MCF 10A (cell line): Measurements from ENCODE around the gene MLX. TPM values are rescaled to one million over a fixed set of nuclear protein-coding genes. Genes with fewer than 3 reads are reported as not detected.

ENCODE experiments used
- BruUV-seq: library from RNA; stranded (reverse); fragments of 400-500 nt; replicated peaks from 2 replicates; lab custom pipeline; 2021; lab: Mats Ljungman, UMichigan
- CTCF ChIA-PET: fragments of 300-600 bp; sonication (Branson Sonifier 250); formaldehyde crosslinking; extraction: SDS; loops from one replicate; lab custom pipeline; 2021; ENCODE audit warnings: antibody characterized with exemption, inconsistent platforms; lab: Yijun Ruan, JAX
- POLR2A ChIA-PET: fragments of 300-600, 350-650 bp; sonication (Branson Sonifier 250); formaldehyde crosslinking; extraction: SDS; loops from one replicate; lab custom pipeline; 2020; ENCODE audit warnings: antibody characterized with exemption, inconsistent platforms; lab: Yijun Ruan, JAX
- DNase-seq: peaks from one replicate; pipeline ENCODE4 v3.0.0-alpha.2; 2018; ENCODE audit not compliant: unreplicated experiment
- H3K27ac Mint-ChIP-seq: one replicate; pipeline ENCODE4 v1.8.0; 2022; ENCODE audit warnings: mild to moderate bottlenecking, low read depth, mixed read lengths; ENCODE audit not compliant: unreplicated experiment
- H3K27me3 Mint-ChIP-seq: one replicate; pipeline ENCODE4 v1.8.0; 2022; ENCODE audit warnings: mixed read lengths; ENCODE audit not compliant: insufficient read depth, unreplicated experiment
- H3K36me3 Mint-ChIP-seq: one replicate; pipeline ENCODE4 v1.8.0; 2022; ENCODE audit warnings: mild to moderate bottlenecking, moderate library complexity, mixed read lengths; ENCODE audit not compliant: insufficient read depth, unreplicated experiment
- H3K4me1 Mint-ChIP-seq: one replicate; pipeline ENCODE4 v1.8.0; 2022; ENCODE audit warnings: mixed read lengths; ENCODE audit not compliant: insufficient read depth, unreplicated experiment
- H3K4me3 Mint-ChIP-seq: one replicate; pipeline ENCODE4 v1.8.0; 2022; ENCODE audit warnings: mild to moderate bottlenecking, moderate library complexity, mixed read lengths; ENCODE audit not compliant: unreplicated experiment
- H3K9me3 Mint-ChIP-seq: one replicate; pipeline ENCODE4 v1.8.0; 2022; ENCODE audit warnings: mixed read lengths; ENCODE audit not compliant: unreplicated experiment
- CTCF ChIP-seq: fragments of 200-600 bp; IDR thresholded peaks from one replicate; pipeline ENCODE4 v1.8.0; 2022; ENCODE audit warnings: antibody characterized with exemption, mild to moderate bottlenecking; ENCODE audit not compliant: unreplicated experiment
- intact Hi-C: fragments of 100-400 bp; cut with micrococcal nuclease; formaldehyde crosslinking; loops from 2 replicates; pipeline ENCODE4 v1.14.1; 2022
- total RNA-seq: library from RNA; stranded (reverse); gene quantifications from 2 replicates; pipeline ENCODE4 v1.2.3, GENCODE V29; 2022

The MLX gene
- total RNA-seq, 1 experiment from 2014 or later: 39.6 TPM

- no TSS peak for BruUV-seq
- intact Hi-C loops: no loop called here
- no peaks in the 10 kb centered on the region for H3K9me3 Mint-ChIP-seq
- H3K4me3 Mint-ChIP-seq: no peak overlapping the region
- TF ChIP-seq CTCF: no peak
- DNase-seq: no peak
- no peak overlapping the region for H3K27ac Mint-ChIP-seq
- H3K27me3 Mint-ChIP-seq: no peaks in the 10 kb centered on the region
- ChIA-PET POLR2A (interaction anchor here (0.6 to 4.4 kb wide), 9 partner anchors 12 to 121 kb away, joined by 3 to 43 read pairs (median 4); partner anchors contain the start of genes RETREG3 and TUBG1), CTCF (interaction anchor here (0.6 to 2.1 kb wide), 7 partner anchors 9 to 210 kb away, joined by 3 to 10 read pairs (median 4); partner anchors contain the start of gene PSMC3IP)
- peaks cover 18% of the 10 kb centered on the region for H3K4me1 Mint-ChIP-seq
- no peaks in the 10 kb centered on the region for H3K36me3 Mint-ChIP-seq
Observed at GRCh38 chr17:42530952-42531454, 35.9 kb upstream of the MLX start.

GRCh38 chr17:42531455-42532354 lies 35.2 kb upstream of the MLX start:
- Mint-ChIP-seq H3K27me3 (no peaks in the 10 kb centered on the region), H3K36me3 (peaks cover 2% of the 10 kb centered on the region), H3K27ac (no peak overlapping the region), H3K4me1 (peaks cover 18% of the 10 kb centered on the region), H3K4me3 (peak overlapping the region; percentile 69), H3K9me3 (no peaks in the 10 kb centered on the region)
- CTCF ChIA-PET: interaction anchor here (0.6 to 2.1 kb wide), 6 partner anchors 13 to 586 kb away, joined by 3 to 10 read pairs (median 4); no protein-coding TSS in a partner anchor
- DNase-seq: peak; percentile 58
- POLR2A ChIA-PET: interaction anchor here (0.6 to 4.4 kb wide), 7 partner anchors 13 to 784 kb away, joined by 3 to 43 read pairs (median 4); partner anchors contain the start of genes RETREG3 and TUBG1
- intact Hi-C loops: no loop called here
- TF ChIP-seq CTCF: peak; percentile 38
- BruUV-seq: no TSS peak

DNA sequence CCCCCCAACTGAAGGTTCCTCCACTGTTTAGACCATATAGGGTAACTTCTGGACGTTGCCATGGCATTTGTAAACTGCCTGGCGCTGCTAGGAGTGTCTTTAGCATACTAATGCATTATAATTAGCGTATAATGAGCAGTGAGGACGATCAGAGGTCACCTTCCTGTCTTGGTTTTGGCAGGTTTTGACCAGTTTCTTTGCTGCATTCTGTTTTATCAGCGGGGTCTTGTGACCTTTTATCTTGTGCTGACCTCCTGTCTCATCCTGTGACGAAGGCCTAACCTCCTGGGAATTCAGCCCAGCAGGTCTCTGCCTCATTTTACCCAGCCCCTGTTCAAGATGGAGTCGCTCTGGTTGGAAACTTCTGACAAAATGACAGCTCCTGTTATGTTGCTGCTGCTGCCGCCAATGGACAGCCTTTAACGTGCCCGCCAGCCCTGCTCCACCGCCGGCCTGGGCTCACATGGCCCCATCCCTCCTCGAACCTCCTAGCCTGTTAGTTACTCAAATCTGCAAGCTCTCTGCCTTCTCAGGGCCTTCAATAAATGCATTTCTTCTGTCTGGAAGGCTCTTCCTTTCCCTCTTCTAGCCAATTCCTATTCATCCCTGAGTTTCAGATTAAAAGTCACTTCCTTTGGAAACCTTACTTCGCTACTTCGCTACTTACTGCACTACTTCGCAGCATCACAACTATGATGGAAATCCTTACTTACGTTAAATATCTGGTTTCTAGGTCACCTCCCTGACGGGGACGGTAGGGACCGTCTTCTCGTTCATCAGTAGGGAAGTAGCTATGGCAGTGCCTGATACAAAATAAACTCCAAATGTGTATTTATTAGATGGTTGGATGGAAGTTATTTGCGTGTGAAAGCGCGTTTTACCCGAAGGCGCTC lies 31.5 kb upstream of the MLX start:
- H3K27me3 Mint-ChIP-seq: no peaks in the 10 kb centered on the region
- TSS peak; percentile 87 for BruUV-seq
- H3K36me3 Mint-ChIP-seq: peaks cover 21% of the 10 kb centered on the region
- POLR2A ChIA-PET: interaction anchor here (0.6 to 2.4 kb wide), 26 partner anchors 8 to 569 kb away, joined by 3 to 38 read pairs (median 5); partner anchors contain the start of genes CAVIN1, CNP, COASY and HSD17B1
- peak overlapping the region; percentile 81 for H3K4me3 Mint-ChIP-seq
- CTCF ChIA-PET: interaction anchor here (1.0 kb wide), 1 partner anchor 12 kb away, joined by 3 read pairs; no protein-coding TSS in a partner anchor
- H3K9me3 Mint-ChIP-seq: no peaks in the 10 kb centered on the region
- DNase-seq: no peak
- peaks cover 14% of the 10 kb centered on the region for H3K4me1 Mint-ChIP-seq
- H3K27ac Mint-ChIP-seq: peak overlapping the region; percentile 87
- intact Hi-C loops: no loop called here
- TF ChIP-seq CTCF: no peak
